HepG2 (cell line): ENCODE data around the gene ITGB2. TPM values are rescaled to one million over a fixed set of nuclear protein-coding genes. Genes with fewer than 3 reads are reported as not detected.

Experiments
- CCAR2 ChIP-seq: fragments of 200-400 bp; formaldehyde crosslinking; optimal IDR thresholded peaks from 2 replicates; pipeline ENCODE3; 2018; ENCODE audit warnings: low read depth, mild to moderate bottlenecking, low read length, moderate library complexity
- FLYWCH1 ChIP-seq: sonication (generic); formaldehyde crosslinking; IDR thresholded peaks from 2 replicates; pipeline ENCODE4 v1.8.1; 2023; ENCODE audit warnings: mild to moderate bottlenecking, missing genetic modification reagents
- FOSL1 ChIP-seq: sonication (generic); formaldehyde crosslinking; IDR thresholded peaks from 2 replicates; pipeline ENCODE4 v1.9.0; 2021; ENCODE audit warnings: missing genetic modification reagents, borderline replicate concordance
- HNRNPUL1 ChIP-seq: fragments of 200-400 bp; formaldehyde crosslinking; IDR thresholded peaks from 2 replicates; pipeline ENCODE4 v1.6.1; 2017; ENCODE audit warnings: low read depth, mild to moderate bottlenecking, low read length, moderate library complexity
- ISX ChIP-seq: sonication (generic); formaldehyde crosslinking; conservative IDR thresholded peaks from 2 replicates; pipeline ENCODE4 v1.5.0; 2020; ENCODE audit warnings: missing genetic modification reagents
- PPARG ChIP-seq: conservative IDR thresholded peaks from 2 replicates; pipeline ENCODE4 v1.6.1; 2016; ENCODE audit warnings: missing biosample characterization, missing genetic modification reagents
- ZNF12 ChIP-seq: sonication (generic); formaldehyde crosslinking; IDR thresholded peaks from 2 replicates; pipeline ENCODE4 v1.5.0; 2020; ENCODE audit warnings: missing genetic modification reagents
- ZNF33B ChIP-seq: sonication (generic); formaldehyde crosslinking; IDR thresholded peaks from 2 replicates; pipeline ENCODE4 v1.5.1; 2020; ENCODE audit warnings: mild to moderate bottlenecking, missing genetic modification reagents
- polyA plus RNA-seq, 8 experiments: library from polyadenylated mRNA; depleted of rRNA in 3 of 8; stranded (reverse) in 7 of 8; unstranded in 1 of 8; fragments of >200 nt; fragmentation: Illumina TruSeq in 4 of 8; extraction: Trizol in 4 of 8; gene quantifications; 2 replicates each; pipeline versions ENCODE4 v1.2.1 to v1.2.3, GENCODE V29; 2011 to 2016; ENCODE audit warnings: low read depth in 4 of 8, missing spikeins in 1 of 8, mixed read lengths in 1 of 8; ENCODE audit not compliant: insufficient read depth in 1 of 8
- total RNA-seq, 5 experiments: library from RNA; depleted of rRNA; stranded (reverse); fragments of >200 nt; fragmentation: Illumina TruSeq; extraction: Trizol; gene quantifications; 2 replicates each; pipeline ENCODE4 v1.2.3, GENCODE V29; 2016; ENCODE audit warnings: low read depth in 1 of 5
- TF ChIP-seq, protein P1 (sequence below): sonication (generic); formaldehyde crosslinking; IDR thresholded peaks from 2 replicates; pipeline ENCODE4 v1.4.0; 2020; ENCODE audit warnings: missing genetic modification reagents
- TF ChIP-seq, protein P2 (sequence below): IDR thresholded peaks from 2 replicates; pipeline ENCODE4 v1.6.1; 2016; ENCODE audit warnings: low read depth, borderline replicate concordance
- TF ChIP-seq, protein P3 (sequence below), 2 experiments: sonication (generic) in 1 of 2; formaldehyde crosslinking in 1 of 2; IDR thresholded peaks; 2 replicates each; pipeline versions ENCODE4 v1.6.1 to v1.9.0; 2014 to 2022; ENCODE audit warnings: antibody characterized with exemption in 1 of 2, borderline replicate concordance in 1 of 2, inconsistent platforms in 1 of 2, low read depth in 1 of 2, missing genetic modification reagents in 1 of 2
- TF ChIP-seq, protein P4 (sequence below): sonication (generic); formaldehyde crosslinking; IDR thresholded peaks from 2 replicates; pipeline ENCODE4 v1.9.0; 2021; ENCODE audit warnings: missing genetic modification reagents, borderline replicate concordance
- TF ChIP-seq, protein P5 (sequence below): sonication (generic); formaldehyde crosslinking; IDR thresholded peaks from 2 replicates; pipeline ENCODE4 v1.5.0; 2020; ENCODE audit warnings: missing genetic modification reagents, mild to moderate bottlenecking, borderline replicate concordance

ITGB2 gene
- total and polyA plus RNA-seq, 2 of the 13 experiments (the other 11 are each of a cell fraction or from before 2014, with no cell fraction given): 4.2 to 18.0 TPM

DNA sequence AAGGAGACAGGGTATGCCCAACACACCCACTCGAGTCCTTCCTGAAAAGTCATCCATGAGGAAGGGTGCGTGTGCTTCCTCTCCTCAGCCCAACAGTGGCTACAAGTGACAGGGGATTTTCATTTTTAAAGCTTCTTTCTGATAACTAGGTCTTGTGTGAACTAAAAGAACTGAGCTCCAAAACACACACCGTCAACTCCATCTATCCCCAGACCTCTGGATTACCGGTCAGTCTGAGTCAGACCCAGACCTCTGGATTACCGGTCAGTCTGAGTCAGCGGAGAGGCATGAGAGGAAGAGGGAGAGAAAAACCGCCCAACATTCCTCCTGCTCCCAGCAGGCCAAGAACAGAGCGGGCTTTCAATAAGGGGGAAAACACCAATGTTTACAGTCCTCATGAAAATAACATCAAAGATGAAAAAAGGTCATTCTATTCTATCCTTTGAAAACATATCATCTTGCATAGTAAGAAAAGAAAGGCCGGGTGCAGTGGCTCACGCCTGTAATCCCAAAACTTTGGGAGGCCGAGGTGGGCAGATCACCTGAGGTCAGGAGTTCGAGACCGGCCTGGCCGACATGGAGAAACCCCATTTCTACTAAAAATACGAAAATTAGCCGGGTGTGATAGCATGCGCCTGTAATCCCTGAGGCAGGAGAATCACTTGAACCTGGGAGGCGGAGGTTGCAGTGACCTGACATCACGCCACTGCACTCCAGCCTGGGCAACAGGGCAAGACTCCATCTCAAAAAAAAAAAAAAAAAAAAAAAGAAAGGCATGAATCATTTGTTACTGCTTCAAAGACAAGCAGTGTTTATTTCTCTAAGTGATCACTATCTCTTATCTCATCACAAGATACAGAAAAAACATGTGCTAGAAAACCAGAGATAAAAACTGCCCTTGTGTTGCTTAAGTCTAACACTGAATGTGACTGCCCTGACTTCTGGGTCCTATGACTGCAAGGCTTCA lies 50.6 kb downstream of the ITGB2 start (continued):
- TF ChIP-seq, protein P1, sequence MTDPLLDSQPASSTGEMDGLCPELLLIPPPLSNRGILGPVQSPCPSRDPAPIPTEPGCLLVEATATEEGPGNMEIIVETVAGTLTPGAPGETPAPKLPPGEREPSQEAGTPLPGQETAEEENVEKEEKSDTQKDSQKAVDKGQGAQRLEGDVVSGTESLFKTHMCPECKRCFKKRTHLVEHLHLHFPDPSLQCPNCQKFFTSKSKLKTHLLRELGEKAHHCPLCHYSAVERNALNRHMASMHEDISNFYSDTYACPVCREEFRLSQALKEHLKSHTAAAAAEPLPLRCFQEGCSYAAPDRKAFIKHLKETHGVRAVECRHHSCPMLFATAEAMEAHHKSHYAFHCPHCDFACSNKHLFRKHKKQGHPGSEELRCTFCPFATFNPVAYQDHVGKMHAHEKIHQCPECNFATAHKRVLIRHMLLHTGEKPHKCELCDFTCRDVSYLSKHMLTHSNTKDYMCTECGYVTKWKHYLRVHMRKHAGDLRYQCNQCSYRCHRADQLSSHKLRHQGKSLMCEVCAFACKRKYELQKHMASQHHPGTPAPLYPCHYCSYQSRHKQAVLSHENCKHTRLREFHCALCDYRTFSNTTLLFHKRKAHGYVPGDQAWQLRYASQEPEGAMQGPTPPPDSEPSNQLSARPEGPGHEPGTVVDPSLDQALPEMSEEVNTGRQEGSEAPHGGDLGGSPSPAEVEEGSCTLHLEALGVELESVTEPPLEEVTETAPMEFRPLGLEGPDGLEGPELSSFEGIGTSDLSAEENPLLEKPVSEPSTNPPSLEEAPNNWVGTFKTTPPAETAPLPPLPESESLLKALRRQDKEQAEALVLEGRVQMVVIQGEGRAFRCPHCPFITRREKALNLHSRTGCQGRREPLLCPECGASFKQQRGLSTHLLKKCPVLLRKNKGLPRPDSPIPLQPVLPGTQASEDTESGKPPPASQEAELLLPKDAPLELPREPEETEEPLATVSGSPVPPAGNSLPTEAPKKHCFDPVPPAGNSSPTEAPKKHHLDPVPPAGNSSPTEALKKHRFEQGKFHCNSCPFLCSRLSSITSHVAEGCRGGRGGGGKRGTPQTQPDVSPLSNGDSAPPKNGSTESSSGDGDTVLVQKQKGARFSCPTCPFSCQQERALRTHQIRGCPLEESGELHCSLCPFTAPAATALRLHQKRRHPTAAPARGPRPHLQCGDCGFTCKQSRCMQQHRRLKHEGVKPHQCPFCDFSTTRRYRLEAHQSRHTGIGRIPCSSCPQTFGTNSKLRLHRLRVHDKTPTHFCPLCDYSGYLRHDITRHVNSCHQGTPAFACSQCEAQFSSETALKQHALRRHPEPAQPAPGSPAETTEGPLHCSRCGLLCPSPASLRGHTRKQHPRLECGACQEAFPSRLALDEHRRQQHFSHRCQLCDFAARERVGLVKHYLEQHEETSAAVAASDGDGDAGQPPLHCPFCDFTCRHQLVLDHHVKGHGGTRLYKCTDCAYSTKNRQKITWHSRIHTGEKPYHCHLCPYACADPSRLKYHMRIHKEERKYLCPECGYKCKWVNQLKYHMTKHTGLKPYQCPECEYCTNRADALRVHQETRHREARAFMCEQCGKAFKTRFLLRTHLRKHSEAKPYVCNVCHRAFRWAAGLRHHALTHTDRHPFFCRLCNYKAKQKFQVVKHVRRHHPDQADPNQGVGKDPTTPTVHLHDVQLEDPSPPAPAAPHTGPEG (CRISPR knock-in tag): no peak
- TF ChIP-seq PPARG (peak; percentile 49; the same call in 1 of the 2 replicates), ISX (CRISPR knock-in tag) (no peak), FLYWCH1 (CRISPR knock-in tag) (no peak), FOSL1 (CRISPR knock-in tag) (peak; percentile 93), CCAR2 (no peak), HNRNPUL1 (no peak), ZNF33B (CRISPR knock-in tag) (no peak), ZNF12 (CRISPR knock-in tag) (peak; percentile 18; the same call in 1 of the 2 replicates)
- TF ChIP-seq, protein P2, sequence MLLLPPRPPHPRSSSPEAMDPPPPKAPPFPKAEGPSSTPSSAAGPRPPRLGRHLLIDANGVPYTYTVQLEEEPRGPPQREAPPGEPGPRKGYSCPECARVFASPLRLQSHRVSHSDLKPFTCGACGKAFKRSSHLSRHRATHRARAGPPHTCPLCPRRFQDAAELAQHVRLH: no peak
- TF ChIP-seq, protein P3, sequence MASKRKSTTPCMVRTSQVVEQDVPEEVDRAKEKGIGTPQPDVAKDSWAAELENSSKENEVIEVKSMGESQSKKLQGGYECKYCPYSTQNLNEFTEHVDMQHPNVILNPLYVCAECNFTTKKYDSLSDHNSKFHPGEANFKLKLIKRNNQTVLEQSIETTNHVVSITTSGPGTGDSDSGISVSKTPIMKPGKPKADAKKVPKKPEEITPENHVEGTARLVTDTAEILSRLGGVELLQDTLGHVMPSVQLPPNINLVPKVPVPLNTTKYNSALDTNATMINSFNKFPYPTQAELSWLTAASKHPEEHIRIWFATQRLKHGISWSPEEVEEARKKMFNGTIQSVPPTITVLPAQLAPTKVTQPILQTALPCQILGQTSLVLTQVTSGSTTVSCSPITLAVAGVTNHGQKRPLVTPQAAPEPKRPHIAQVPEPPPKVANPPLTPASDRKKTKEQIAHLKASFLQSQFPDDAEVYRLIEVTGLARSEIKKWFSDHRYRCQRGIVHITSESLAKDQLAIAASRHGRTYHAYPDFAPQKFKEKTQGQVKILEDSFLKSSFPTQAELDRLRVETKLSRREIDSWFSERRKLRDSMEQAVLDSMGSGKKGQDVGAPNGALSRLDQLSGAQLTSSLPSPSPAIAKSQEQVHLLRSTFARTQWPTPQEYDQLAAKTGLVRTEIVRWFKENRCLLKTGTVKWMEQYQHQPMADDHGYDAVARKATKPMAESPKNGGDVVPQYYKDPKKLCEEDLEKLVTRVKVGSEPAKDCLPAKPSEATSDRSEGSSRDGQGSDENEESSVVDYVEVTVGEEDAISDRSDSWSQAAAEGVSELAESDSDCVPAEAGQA (IDR thresholded peaks at IDR 0.05; ENCODE audit: low read depth): no peak
- TF ChIP-seq, protein P3 (CRISPR knock-in tag; IDR thresholded peaks at IDR 0.05; ENCODE audit: borderline replicate concordance): no peak
- TF ChIP-seq, protein P4, sequence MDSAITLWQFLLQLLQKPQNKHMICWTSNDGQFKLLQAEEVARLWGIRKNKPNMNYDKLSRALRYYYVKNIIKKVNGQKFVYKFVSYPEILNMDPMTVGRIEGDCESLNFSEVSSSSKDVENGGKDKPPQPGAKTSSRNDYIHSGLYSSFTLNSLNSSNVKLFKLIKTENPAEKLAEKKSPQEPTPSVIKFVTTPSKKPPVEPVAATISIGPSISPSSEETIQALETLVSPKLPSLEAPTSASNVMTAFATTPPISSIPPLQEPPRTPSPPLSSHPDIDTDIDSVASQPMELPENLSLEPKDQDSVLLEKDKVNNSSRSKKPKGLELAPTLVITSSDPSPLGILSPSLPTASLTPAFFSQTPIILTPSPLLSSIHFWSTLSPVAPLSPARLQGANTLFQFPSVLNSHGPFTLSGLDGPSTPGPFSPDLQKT (CRISPR knock-in tag): no peak
- TF ChIP-seq, protein P5, sequence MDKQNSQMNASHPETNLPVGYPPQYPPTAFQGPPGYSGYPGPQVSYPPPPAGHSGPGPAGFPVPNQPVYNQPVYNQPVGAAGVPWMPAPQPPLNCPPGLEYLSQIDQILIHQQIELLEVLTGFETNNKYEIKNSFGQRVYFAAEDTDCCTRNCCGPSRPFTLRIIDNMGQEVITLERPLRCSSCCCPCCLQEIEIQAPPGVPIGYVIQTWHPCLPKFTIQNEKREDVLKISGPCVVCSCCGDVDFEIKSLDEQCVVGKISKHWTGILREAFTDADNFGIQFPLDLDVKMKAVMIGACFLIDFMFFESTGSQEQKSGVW (CRISPR knock-in tag): no peak
